Measurements from ENCODE around the gene MIEF2. TPM values are rescaled to one million over a fixed set of nuclear protein-coding genes. Genes with fewer than 3 reads are reported as not detected.
A peak's percentile ranks its signal among the peaks of the same experiment; 100 is the strongest.

Gene MIEF2
- total RNA-seq, 2 experiments from 2014 or later: 5.5 to 6.2 TPM

DNA sequence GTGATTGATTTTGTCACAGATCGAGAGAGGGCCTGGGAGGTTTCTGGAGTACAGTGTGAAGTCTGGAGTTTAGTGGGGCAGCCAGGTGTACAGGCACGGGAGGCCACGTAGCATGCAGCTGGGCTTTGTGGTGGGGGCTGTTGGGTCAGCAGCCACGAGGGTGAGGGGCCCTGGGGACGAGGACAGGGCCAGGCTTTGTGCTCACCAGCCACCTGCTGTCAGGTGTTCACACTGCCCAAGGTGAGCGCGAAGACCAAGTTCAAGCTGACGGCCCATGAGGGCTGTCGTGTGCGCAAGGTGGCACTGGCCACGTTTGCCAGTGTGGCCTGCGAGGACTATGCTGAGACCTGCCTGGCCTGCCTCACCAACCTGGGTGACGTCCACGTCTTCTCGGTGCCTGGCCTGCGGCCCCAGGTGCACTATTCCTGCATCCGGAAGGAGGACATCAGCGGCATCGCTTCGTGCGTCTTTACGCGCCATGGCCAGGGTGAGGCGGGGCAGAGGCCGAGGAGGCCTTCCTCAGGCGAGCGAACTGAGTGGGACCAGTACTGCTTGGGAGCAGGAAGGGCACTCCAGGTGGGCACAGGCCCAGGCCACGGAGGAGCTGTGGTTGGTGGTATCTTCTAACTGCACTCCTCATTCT is 19.1 kb upstream of the MIEF2 start:
- H3K36me3 Mint-ChIP-seq (ENCODE audit: low read depth): peaks cover 8% of the 10 kb centered on the region
- intact Hi-C loops (cut with micrococcal nuclease): no loop called here
- ATAC-seq (no peak), DNase-seq (no peak)
- peaks cover under 1% of the 10 kb centered on the region for H3K4me1 Mint-ChIP-seq (ENCODE audit: low read depth)
- POLR2A ChIA-PET: interaction anchor here (0.8 to 1.2 kb wide), 3 partner anchors 9 to 44 kb away, joined by 3 to 4 read pairs (median 3); no protein-coding TSS in a partner anchor
- no peaks in the 10 kb centered on the region for H3K27me3 Mint-ChIP-seq
- no peaks in the 10 kb centered on the region for H3K9me3 Mint-ChIP-seq
- no peak overlapping the region for H3K27ac Mint-ChIP-seq
- TF ChIP-seq, protein P1, sequence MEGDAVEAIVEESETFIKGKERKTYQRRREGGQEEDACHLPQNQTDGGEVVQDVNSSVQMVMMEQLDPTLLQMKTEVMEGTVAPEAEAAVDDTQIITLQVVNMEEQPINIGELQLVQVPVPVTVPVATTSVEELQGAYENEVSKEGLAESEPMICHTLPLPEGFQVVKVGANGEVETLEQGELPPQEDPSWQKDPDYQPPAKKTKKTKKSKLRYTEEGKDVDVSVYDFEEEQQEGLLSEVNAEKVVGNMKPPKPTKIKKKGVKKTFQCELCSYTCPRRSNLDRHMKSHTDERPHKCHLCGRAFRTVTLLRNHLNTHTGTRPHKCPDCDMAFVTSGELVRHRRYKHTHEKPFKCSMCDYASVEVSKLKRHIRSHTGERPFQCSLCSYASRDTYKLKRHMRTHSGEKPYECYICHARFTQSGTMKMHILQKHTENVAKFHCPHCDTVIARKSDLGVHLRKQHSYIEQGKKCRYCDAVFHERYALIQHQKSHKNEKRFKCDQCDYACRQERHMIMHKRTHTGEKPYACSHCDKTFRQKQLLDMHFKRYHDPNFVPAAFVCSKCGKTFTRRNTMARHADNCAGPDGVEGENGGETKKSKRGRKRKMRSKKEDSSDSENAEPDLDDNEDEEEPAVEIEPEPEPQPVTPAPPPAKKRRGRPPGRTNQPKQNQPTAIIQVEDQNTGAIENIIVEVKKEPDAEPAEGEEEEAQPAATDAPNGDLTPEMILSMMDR (IDR thresholded peaks at IDR 0.05): no peak
- no peak overlapping the region for H3K4me3 Mint-ChIP-seq
- CTCF ChIA-PET: no interaction called here

DNA sequence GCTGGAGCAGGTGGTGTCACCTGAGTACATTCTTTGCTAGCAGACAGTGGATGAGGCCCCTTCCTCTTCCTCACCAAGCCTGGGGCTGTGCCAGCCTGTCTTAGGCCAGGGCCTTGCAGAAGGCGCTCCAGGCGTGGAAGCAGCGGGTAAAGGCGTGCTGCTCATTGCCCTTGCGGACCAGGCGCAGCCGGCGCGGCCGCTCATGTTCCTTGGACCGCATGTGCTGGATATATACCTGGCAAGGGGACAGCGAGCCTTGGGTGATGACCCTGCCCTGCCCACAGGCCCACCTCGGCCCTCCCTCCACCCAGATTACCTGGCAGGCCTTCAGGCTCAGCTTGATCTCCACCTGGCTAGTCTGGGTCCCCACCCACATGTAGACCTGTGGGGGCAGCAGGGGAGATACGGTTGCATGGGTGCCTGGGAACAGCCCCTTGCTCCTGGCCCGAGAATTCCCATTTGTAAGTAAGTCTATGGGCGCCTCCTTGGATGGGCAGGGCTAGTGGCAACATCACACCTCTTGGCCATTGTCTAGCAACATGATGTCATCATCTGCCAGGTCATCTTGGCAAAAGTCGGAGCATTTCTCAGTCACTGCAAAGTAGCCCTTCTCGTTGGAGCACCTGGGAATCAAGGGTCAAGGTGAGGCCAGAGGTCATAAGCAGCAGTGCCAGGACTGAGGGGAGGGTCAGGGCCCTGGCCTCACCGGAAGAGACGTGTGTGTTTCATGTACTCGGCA is 15.3 kb upstream of the MIEF2 start:
- intact Hi-C loops (cut with micrococcal nuclease): no loop called here
- DNase-seq: no peak
- H3K27me3 Mint-ChIP-seq: no peaks in the 10 kb centered on the region
- no peaks in the 10 kb centered on the region for H3K4me1 Mint-ChIP-seq (ENCODE audit: low read depth)
- no peak overlapping the region for H3K27ac Mint-ChIP-seq
- H3K4me3 Mint-ChIP-seq: no peak overlapping the region
- TF ChIP-seq, protein P1 (IDR thresholded peaks at IDR 0.05): no peak
- CTCF ChIA-PET: no interaction called here
- no peak for ATAC-seq
- POLR2A ChIA-PET: no interaction called here
- H3K9me3 Mint-ChIP-seq: no peaks in the 10 kb centered on the region
- H3K36me3 Mint-ChIP-seq (ENCODE audit: low read depth): peaks cover 18% of the 10 kb centered on the region

DNA sequence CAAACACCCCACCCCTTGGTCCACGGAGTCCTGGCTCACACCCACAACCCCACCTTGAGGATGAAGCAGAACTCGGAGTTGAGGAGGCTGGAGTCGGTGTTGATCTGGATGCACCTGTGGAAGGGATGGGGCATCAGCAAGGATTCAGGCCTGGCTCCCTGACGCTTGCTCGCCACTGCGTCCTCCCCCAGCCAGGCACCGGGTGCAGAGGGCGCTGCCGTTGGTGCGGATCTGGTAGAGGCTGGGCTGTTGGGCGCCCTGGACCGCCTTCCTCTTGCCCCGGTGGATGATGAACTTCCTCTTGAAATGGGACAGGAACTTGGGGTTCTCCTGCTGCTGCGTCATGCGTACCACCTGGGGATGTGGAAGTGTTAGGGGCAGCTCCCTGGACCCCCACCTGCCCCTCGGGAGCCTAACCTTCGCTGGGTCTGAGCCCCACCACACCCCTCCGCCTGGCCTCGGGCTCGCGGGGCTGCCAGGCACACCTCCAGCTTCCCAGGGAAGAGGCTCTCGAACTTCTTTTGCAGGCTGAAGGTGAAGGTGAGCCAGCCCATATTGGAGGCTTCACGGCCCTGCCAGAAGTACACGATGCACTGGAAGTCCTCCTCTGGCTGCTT is 14.2 kb upstream of the MIEF2 start:
- Mint-ChIP-seq H3K27me3 (no peaks in the 10 kb centered on the region), H3K27ac (no peak overlapping the region), H3K4me3 (no peak overlapping the region), H3K36me3 (ENCODE audit: low read depth) (peaks cover 21% of the 10 kb centered on the region), H3K9me3 (no peaks in the 10 kb centered on the region), H3K4me1 (ENCODE audit: low read depth) (no peaks in the 10 kb centered on the region)
- TF ChIP-seq, protein P1 (IDR thresholded peaks at IDR 0.05): no peak
- intact Hi-C loops (cut with micrococcal nuclease): no loop called here
- ChIA-PET POLR2A (no interaction called here), CTCF (no interaction called here)
- ATAC-seq (no peak), DNase-seq (no peak)

DNA sequence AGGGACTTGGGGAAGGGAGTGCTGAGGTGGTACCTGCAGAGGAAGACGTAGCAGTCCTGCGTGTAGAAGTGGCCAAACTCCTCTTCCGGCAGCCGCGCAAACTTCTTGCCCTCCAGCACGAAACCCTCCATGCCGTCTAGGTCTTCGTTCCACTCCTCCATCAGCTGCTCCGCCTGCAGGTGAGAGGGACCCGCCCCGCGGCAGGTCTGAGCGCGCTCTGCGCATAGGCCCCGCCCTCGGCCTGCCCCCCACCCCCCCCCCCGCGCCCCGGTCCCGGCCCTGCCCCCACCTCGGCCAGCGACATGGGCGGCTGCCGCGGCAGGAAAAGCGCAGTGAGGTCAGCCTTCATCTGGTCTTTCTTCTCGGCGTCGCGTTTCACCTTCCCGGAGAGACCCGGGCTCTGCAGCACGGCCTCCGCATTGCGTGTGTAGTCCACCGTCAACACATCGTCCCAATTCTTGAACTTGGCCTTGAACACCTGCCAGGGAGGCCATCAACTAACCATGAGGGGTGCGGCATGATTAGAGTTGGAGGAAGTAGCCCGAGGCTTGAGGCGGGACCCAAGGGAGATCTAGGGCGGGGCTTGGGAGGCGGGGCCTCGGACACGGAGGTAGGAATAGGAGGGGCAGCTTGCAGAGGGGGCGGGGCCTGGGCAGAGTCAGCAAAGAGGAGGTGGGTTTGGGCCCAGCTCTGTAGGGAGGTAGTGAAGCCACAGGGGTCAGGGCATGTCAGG is 13.4 kb upstream of the MIEF2 start:
- TF ChIP-seq, protein P1 (IDR thresholded peaks at IDR 0.05): no peak
- Mint-ChIP-seq H3K27me3 (no peaks in the 10 kb centered on the region), H3K4me3 (no peak overlapping the region), H3K4me1 (ENCODE audit: low read depth) (no peaks in the 10 kb centered on the region), H3K27ac (no peak overlapping the region), H3K9me3 (no peaks in the 10 kb centered on the region), H3K36me3 (ENCODE audit: low read depth) (peaks cover 26% of the 10 kb centered on the region)
- DNase-seq (peak; percentile 51), ATAC-seq (peak; percentile 28)
- intact Hi-C loops (cut with micrococcal nuclease): no loop called here
- ChIA-PET POLR2A (interaction anchor here (0.6 to 1.6 kb wide), 3 partner anchors 9 to 77 kb away, joined by 3 to 4 read pairs (median 3); no protein-coding TSS in a partner anchor), CTCF (interaction anchor here (0.6 to 1.0 kb wide), 5 partner anchors 16 to 75 kb away, joined by 3 to 4 read pairs (median 3); partner anchors contain the start of genes SMCR8 and TOP3A)
